CD4-positive, alpha-beta T cell treated with Interferon gamma for 1 hour (primary cell): ENCODE measurements around the gene CPHXL2.

Source experiments
- DNase-seq: peaks from one replicate; pipeline ENCODE4 v3.0.0-alpha.2; 2020

The CPHXL2 gene

DNA sequence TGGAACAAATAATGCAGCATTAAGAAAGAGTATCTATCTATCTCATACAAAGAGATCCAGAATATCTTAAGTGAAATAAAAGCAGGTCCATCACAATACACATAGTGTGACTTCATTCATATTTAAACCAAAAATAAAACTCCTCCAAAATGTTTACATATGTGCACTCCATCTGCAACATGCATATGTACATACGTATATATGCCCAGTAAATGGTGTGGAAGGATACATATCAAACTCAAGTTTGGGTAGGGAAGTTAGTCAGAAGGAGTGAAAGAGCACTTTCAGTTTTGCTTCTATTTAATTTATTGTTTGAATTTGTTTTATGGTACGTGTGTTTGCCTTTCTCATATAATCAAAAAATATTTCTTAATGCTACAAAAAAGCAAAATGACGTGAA, 41.8 kb downstream of the CPHXL2 start:
- DNase-seq = no peak

DNA sequence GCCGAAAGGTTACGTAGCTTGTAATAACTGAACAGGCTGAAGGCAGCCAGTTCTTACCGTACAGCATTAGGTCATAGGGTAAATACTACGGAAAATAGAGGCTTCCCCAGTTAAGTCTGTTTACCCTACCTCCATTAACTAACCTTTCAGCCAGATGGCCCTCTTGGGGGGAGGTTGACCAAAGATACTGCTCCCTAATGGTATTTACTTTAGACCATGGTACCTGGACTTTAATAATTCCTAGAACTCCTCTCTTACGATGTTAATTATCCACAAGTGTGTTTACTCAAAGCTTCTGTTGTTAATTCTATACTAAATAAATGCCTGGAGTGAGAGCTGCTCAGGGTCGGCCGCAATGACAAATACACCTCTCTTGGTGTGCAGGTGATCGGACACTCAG, 44.0 kb downstream of the CPHXL2 start:
- no peak for DNase-seq

DNA sequence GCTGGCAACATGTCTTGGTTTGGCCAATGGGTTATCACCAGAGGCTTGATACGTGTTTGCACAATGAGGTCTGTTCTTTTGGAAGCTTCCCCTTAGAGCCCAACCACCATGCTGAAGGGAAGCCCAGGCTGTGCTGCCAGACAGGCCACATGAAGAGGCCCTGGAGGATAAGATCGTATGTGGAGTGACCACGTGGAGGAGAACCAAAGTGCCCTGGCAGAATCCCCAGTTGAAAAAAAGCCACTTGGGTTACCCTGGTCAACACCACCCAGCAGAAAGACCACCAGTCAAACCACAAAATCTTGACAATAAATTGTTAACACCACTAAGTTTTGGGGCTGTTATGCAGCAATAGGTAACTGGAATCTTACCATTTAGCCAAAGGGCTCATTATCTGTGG, 46.8 kb downstream of the CPHXL2 start:
- no peak for DNase-seq

DNA sequence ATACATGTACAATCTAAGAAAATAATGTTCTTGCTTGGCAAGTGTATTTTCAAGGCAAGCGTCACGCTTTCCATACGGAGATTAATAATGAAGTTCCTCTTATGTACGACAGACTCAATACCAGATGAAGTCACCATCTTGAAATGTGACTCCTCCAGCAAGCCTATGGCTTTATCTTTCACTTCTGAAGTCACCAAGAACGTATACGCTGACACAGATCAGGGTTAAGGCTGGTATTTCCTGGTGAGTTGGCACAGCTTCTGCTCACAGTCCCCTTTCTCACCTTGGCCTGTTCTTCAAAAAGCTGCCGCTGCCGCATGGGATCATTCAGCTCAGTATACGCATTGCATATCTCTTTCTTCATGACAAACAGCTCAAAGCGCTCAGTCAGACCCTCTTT, 47.7 kb downstream of the CPHXL2 start:
- no peak for DNase-seq

DNA sequence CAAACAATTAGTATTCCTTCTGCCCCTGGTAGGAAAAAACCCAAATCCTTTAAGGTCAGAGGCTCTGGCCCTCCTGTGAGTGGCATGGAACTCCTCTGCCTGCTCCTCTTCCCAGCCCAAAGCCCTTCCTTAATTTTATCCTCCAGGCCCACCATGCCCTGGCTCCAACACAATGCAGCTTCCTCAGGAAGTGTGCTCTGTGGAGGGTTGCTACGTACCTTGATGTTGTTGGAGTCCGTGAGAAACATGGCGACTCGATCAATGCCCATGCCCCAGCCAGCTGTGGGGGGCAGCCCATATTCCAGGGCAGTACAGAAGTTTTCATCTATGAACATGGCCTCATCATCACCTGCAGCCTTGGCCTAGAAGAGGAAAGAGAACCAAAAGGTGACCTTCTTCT, 48.5 kb downstream of the CPHXL2 start:
- no peak for DNase-seq

DNA sequence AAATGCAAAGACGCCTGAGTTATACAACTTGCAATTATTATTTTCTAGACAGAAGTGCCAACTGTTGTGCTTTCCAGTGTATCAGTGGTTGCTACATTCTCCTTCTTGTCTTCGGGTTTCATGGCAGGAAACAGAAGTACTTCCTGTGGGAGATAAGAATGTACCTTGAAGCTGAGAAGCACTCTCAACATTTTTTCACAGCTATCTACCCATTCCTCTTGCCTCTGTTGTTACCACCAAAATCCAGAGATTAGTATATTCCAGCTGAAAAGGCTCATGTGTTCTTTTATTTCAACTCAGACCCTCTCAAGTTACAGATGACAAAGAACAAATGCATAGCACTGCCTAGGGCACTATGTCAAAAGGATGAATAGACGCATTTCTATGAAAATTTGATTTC, 49.0 kb downstream of the CPHXL2 start:
- DNase-seq = no peak

DNA sequence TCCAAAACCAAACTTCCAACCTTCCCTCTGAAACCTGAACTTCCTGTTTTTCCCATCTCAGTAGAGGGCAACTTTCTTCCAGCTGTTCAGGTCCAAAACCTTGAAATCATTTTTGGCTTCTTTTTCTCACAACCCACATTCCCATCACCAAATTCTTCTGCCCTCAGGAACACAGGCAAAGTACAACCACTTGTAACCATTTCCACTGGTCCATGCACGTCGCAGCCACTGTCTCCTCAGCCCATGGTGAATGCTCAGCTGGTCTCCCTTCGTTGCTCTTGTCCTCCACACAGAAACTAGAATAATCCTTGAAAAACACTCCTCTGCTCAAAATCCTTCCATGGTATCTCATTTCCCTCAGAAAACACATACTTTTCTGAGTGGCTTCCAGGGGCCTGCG, 50.0 kb downstream of the CPHXL2 start:
- DNase-seq = no peak

DNA sequence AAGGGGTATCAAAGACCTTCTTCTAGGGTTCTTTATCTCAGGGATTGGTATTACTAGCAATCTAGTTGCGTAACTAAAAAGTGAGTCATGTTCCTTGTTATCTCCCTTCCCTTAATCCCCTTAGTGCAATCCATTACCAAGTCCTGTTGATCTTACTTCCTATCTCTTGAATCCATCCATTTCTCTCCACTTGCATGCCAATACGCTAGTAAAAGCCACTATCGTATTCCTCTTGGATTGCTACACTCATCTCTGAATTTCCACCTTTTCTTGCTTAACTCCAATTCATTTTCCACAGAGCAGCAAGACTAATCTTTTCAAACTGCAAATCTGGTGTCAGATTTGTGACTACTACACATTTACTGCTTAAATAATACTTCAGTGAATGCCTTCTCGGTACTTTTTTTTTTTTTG, 51.9 kb downstream of the CPHXL2 start:
- DNase-seq = no peak

DNA sequence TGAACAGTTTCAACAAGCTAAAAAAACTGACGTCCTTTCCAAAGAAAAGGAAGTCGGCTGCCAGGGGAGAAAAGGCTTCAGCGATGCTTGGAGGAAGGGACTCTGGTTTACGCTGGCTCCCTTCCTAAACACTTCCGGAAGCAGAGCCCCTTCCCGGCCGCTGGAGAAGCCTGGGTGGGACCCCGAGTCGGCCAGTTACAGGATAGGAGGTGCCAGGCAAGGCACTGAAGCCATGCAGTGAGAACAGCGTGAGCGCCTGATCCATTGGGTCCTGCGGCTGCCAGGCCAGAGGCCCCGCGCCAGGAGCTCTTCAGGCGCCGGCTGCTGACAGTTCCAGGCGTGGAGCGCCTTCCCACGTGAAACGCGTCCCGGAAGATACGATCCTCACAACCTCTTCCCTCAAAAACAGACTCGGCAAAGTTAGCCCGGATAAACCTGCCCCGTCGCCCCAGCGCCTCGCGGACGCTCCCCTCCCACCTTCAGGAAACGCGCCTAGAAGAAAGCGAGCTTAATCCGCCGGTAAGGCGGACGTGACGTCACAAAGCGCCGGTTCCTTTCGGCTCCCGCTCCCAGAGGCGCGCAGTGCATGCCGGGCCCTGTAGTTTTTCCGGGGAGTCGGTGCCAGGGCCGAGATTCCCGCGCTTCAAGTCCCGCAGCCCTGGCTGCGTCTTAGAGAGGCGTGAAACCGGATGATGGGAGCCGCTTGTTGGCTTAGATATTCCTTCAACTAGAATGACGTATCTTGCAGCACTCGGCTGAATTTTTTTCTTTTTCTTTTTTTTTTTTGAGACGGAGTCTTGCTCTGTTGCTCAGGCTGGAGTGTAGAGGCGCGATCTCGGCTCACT, 53.8 kb downstream of the CPHXL2 start, which contains the start of gene ADAT1:
Gene ADAT1, minus strand, starts transcription at position 521 of the 845 bp plus-strand sequence. CDS start 2,482 bp downstream, outside the sequence.
- peak; percentile 98 for DNase-seq

DNA sequence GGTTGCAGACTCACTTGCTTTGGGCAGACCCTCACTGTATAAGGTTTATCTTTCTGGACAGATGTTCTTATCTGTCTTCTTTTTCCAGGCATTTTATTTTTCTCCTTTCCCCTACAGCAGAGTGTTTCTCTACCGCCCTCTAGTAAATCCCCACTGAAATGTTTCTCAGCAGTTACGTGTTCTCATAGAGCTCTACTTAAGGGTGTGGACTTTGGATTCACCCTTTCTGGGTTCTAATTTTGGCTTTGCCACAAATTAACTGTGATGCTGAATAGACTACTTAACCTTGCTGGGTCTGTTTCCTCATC, 55.7 kb downstream of the CPHXL2 start:
- DNase-seq = no peak

DNA sequence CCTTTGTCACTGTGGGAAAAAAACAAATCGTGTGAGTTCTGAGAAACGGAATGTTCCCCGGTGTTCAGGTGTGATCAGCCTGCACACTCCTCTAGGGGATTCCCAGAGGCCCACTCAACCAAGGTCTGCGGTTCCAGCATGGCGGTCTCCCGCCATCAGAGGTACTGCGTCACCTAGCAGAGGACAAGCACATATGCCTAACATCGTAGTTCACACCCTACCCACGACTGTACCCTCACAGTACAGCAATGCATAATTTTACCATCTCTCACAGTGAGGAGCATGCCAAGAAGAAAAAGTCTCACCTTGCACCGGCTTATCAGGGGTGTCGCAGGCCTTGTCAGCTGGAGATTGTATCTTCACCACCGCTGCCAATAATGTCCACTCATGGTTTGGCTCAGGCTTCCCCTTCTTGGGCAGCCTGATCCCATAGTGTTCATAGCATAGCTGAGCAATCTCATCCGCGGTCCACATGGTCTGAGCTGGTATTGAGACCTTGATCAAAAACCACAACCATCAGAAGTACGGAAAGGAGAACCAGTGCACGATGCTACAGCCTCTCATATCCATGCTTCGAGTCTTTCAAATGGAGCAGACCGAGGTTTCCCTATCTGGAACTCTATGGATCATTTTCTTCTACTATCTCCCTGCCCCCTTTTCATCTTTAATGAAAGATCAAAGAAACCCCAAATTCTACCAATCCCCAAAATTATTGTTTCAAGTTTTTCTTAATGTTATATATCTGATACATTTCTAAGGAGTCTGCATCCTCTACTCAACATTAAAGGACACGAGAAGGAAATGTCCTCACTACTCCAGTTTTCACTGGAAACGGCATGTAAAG, 56.3 kb downstream of the CPHXL2 start:
- DNase-seq = peak; percentile 72

DNA sequence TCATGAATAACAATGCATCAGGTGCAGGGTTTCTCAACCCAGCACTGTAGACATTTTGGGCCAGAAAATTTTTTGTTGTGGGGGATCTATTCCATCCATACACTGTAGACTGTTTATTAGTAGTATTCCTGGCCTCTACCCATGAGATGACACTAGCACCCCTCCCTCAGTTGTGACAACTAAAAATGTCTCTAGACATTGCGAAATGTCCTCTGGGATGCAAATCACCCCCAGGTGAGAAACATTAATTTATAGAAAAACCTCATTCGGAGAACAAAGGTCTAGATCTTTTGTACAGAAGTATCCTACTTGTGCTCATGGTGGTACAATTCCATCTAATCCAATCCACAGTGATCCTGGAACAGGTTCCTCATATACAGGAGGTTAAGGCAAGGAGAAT, 58.0 kb downstream of the CPHXL2 start:
- no peak for DNase-seq

DNA sequence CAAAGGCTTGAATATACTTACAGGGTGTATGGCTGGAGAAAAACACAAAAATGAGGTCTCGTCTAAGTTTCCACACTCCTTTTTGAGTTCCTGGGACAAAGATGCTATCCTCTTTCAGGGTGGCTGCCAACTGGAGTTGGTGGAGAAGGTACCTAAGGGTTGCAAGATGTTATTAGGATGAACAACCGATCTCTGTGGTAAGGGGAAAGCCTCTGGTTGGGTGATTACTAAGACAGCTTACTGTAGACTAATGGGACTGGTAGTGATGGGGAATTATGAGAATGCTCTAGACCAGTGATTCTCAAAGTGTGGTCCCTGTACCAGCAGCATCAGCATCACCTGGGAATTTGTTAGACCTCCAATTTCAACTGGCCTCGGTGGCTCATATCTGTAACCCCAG, 59.7 kb downstream of the CPHXL2 start:
- DNase-seq = no peak

DNA sequence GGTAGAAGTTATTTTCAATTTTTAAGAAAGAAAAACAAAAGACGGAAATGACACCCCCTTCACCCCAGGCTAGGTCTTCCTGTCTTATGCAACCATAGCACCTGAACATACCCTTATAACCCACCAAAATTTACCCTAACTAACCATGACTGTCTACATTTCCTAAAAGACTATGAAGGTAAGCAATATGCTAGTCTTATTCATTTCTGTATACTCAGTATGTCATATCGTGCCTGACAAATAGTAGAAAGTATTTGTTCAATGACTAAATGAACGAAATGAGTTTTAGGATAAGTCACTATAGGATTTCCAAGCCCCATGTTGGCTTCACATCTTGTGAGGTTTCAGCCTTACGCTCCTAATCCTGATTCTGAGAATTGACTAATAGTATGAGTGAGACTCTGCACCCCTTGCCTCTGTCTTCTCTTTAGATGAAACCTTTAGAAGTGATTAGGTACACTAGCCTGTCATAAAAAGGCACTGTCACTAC, 60.2 kb downstream of the CPHXL2 start:
- DNase-seq = no peak

DNA sequence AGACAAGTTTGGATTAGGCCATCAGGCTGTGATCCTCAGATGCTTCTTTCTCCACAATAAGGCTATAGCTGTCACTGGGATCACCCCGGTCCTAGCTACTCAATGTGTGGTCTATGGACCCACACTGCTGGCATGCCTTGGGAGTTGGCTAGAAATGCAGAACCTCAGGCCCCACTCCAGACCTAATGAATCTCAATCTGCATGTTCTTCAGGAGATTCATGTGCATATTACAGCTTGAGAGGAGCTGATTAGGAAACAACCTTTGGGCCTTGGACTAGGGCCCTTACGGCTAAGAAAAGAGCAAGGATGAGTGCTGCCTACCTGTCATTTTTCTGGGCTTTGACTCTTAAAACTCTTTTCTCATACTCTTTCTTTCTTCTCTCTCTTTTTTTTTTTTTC, 61.2 kb downstream of the CPHXL2 start:
- no peak for DNase-seq

DNA sequence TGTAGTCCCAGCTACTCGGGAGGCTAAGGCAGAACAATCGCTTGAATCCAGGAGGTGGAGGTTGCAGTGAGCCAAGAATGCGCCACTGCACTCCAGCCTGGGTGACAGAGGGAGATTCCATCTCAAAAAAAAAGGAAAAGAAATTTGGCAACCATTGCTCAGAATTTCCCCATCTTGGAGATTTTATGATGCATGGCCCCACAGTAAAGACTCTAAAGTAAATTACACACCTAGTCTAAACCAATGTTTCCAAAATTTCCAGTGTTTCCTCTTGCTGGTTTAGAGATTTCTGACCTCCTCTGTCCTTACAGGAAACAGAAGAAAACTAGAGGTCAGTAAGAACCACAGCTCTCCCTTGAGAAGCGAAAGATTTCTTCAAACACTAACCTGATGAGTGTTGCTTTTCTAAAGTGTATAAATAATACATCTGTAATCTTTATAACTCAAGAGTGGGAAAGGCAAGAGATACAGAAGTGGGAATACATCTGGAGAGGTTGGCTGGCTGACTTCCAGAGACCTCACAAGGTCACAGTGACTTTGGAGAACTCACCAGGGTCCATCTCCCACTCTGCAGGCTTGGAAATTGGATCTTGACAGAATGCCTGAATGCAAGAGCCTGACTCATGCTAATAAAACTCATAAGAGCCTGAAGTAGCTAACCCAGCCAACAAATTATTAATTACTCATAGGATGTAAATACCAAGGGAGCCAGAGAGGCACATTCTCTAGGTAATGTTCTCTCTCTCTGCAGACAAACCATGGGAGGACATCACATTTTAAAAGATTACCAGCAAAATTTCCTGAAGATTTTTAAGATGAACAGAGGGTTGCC, 62.5 kb downstream of the CPHXL2 start:
- no peak for DNase-seq
